Esophagus muscularis mucosa (tissue), 4 donors: Measurements from ENCODE around the gene MRPL20.

ENCODE experiments used
- EP300 ChIP-seq: sonication (generic); formaldehyde crosslinking; IDR thresholded peaks from one replicate; pipeline ENCODE4 v1.6.1; 2017; ENCODE audit warnings: antibody characterized with exemption
- POLR2A ChIP-seq: fragments of 450-650 bp; IDR thresholded peaks from one replicate; pipeline ENCODE4 v1.6.1; 2017; ENCODE audit warnings: antibody characterized with exemption, moderate library complexity, mild to moderate bottlenecking, low read depth
- TF ChIP-seq, protein P1 (sequence below), 3 experiments: fragments of 200-600 bp in 2 of 3; fragments of 450-650 bp in 1 of 3; sonication (generic) in 2 of 3; IDR thresholded peaks; one replicate each; pipeline ENCODE4 v1.5.1; 2017 to 2019; ENCODE audit warnings: antibody characterized with exemption in 3 of 3, mild to moderate bottlenecking in 2 of 3, moderate library complexity in 1 of 3

DNA sequence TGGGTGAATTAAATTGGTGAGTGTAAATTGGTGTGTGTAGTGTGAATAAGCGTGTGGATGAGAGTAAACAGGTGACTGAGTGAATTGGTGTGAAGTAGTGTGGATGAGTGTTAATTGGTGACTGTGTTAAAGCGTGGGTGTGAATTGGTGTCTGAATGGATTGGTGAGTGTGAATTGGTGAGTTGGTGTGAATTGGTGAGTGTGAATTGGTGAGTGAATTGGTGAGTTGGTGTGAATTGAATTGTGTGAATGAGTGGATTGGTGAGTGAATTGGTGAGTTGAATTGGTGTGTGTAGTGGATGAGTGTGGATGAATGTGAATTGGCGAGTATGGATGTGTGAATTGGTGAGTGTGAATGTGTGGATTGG is 40.4 kb downstream of the MRPL20 start:
- TF ChIP-seq, protein P1, sequence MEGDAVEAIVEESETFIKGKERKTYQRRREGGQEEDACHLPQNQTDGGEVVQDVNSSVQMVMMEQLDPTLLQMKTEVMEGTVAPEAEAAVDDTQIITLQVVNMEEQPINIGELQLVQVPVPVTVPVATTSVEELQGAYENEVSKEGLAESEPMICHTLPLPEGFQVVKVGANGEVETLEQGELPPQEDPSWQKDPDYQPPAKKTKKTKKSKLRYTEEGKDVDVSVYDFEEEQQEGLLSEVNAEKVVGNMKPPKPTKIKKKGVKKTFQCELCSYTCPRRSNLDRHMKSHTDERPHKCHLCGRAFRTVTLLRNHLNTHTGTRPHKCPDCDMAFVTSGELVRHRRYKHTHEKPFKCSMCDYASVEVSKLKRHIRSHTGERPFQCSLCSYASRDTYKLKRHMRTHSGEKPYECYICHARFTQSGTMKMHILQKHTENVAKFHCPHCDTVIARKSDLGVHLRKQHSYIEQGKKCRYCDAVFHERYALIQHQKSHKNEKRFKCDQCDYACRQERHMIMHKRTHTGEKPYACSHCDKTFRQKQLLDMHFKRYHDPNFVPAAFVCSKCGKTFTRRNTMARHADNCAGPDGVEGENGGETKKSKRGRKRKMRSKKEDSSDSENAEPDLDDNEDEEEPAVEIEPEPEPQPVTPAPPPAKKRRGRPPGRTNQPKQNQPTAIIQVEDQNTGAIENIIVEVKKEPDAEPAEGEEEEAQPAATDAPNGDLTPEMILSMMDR (IDR thresholded peaks at IDR 0.05), result no peak
- no peak for TF ChIP-seq EP300
- TF ChIP-seq POLR2A, result no peak
